ENCODE measurements around the gene LCE2B.
"Not testable (repeated sequence)": the region's sequence is repeated elsewhere in the genome, so short reads cannot be mapped to it uniquely, and the experiment has no call there.

DNA sequence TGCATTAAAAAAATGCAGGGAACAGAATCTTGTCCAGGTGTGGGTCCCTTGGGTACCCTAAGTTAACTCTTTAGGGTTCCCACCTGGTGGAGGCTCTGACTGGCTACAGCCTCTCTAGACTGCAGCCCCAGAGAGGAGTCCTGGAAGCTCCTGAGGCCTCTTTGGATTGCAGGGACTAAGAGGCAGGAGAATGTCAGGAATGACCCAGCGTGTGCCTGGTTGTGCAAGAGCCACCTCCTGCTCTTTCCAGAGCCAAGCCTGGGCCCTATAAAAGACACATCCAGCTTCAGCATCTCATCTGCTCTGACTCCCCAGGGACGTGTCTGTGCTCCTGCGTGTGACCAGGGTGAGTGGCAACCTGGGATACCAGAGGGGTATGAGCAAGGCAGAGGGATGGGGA, 10.9 kb upstream of the LCE2B start, which contains the start of gene LCE2C:
- TF ChIP-seq POLR2A (IDR thresholded peaks at IDR 0.05; ENCODE audit: low read length); GATA1 (IDR thresholded peaks at IDR 0.05; ENCODE audit: low read depth, low read length): not testable (repeated sequence)
